Subcutaneous abdominal adipose tissue (tissue), 5 donors: ENCODE measurements around the gene CSRP1.

Experiments
- H3K27ac ChIP-seq: one replicate; pipeline ENCODE4 v1.7.0; 2013; ENCODE audit warnings: low read depth, mild to moderate bottlenecking, inconsistent platforms, low read length, moderate library complexity
- H3K27me3 ChIP-seq, 5 donors: one replicate each; pipeline ENCODE4 v1.7.0; 2013; ENCODE audit warnings: low read length in 5 of 5, inconsistent platforms in 1 of 5; ENCODE audit not compliant: control insufficient read depth in 5 of 5, insufficient read depth in 4 of 5
- H3K36me3 ChIP-seq, 5 donors: one replicate each; pipeline ENCODE4 v1.7.0; 2013; ENCODE audit warnings: low read length in 5 of 5; ENCODE audit not compliant: control insufficient read depth in 5 of 5, insufficient read depth in 5 of 5
- H3K4me1 ChIP-seq, 5 donors: one replicate each; pipeline ENCODE4 v1.7.0; 2013; ENCODE audit warnings: low read length in 5 of 5, mild to moderate bottlenecking in 3 of 5, moderate library complexity in 1 of 5; ENCODE audit not compliant: control insufficient read depth in 5 of 5, insufficient read depth in 5 of 5
- H3K4me3 ChIP-seq, 5 donors: one replicate each; pipeline ENCODE4 v1.7.0; 2013; ENCODE audit warnings: low read length in 5 of 5, low read depth in 1 of 5
- H3K9ac ChIP-seq, 5 donors: one replicate each; pipeline ENCODE4 v1.7.0; 2013; ENCODE audit warnings: low read length in 5 of 5, mild to moderate bottlenecking in 4 of 5, moderate library complexity in 3 of 5
- H3K9me3 ChIP-seq, 5 donors: one replicate each; pipeline ENCODE4 v1.7.0; 2013; ENCODE audit warnings: low read length in 5 of 5; ENCODE audit not compliant: control insufficient read depth in 5 of 5
- donor health status: healthy.
- donor health status: healthy.
- donor health status: healthy.
- donor health status: healthy.
- donor health status: healthy.

CSRP1 gene

GRCh38 chr1:201537891-201538611, 31.1 kb upstream of the CSRP1 start:
- H3K27me3 ChIP-seq: peaks cover 0 to 23% (median 12%) of the 10 kb centered on the region in 5 donors
- H3K9ac ChIP-seq: peak overlapping the region in 2 of 5 donors; percentile 32 to 54
- H3K9me3 ChIP-seq: no peaks in the 10 kb centered on the region
- peaks cover 6 to 71% (median 34%) of the 10 kb centered on the region in 5 donors for H3K4me1 ChIP-seq
- peak overlapping the region in 4 of 5 donors; percentile 63 to 86 (median 80) for H3K4me3 ChIP-seq
- no peaks in the 10 kb centered on the region for H3K36me3 ChIP-seq
- peak overlapping the region; percentile 84 for H3K27ac ChIP-seq

GRCh38 chr1:201537467-201537866, 30.5 kb upstream of the CSRP1 start:
- Histone ChIP-seq H3K27me3 (peaks cover 0 to 23% (median 12%) of the 10 kb centered on the region in 5 donors), H3K4me1 (peaks cover 8 to 68% (median 34%) of the 10 kb centered on the region in 5 donors), H3K9me3 (no peaks in the 10 kb centered on the region), H3K9ac (no peak overlapping the region), H3K36me3 (no peaks in the 10 kb centered on the region), H3K27ac (peak overlapping the region; percentile 84), H3K4me3 (no peak overlapping the region)

- peaks cover 0 to 1% (median 0%) of the 10 kb centered on the region in 5 donors for H3K9me3 ChIP-seq
- peak overlapping the region; percentile 84 for H3K27ac ChIP-seq
- H3K9ac ChIP-seq: no peak overlapping the region
- peaks cover 12 to 68% (median 38%) of the 10 kb centered on the region in 5 donors for H3K4me1 ChIP-seq
- H3K36me3 ChIP-seq: peaks cover 0 to under 1% (median 0%) of the 10 kb centered on the region in 5 donors
- peaks cover 0 to 25% (median 12%) of the 10 kb centered on the region in 5 donors for H3K27me3 ChIP-seq
- H3K4me3 ChIP-seq: no peak overlapping the region
Observed at GRCh38 chr1:201537028-201537427, 30.1 kb upstream of the CSRP1 start.

- Histone ChIP-seq H3K27me3 (peaks cover 0 to 30% (median 12%) of the 10 kb centered on the region in 5 donors), H3K4me3 (peak overlapping the region in 1 of 5 donors; percentile 11), H3K27ac (peak overlapping the region; percentile 84), H3K9ac (no peak overlapping the region), H3K36me3 (peaks cover 0 to 2% (median 0%) of the 10 kb centered on the region in 5 donors), H3K4me1 (peaks cover 16 to 68% (median 43%) of the 10 kb centered on the region in 5 donors), H3K9me3 (peaks cover 0 to 4% (median 0%) of the 10 kb centered on the region in 5 donors)
Observed at GRCh38 chr1:201536558-201536957, 29.6 kb upstream of the CSRP1 start.

GRCh38 chr1:201535919-201536245, 29.0 kb upstream of the CSRP1 start:
- H3K27ac ChIP-seq: peak overlapping the region; percentile 81
- H3K27me3 ChIP-seq: peaks cover 0 to 32% (median 12%) of the 10 kb centered on the region in 5 donors
- peaks cover 0 to 2% (median 0%) of the 10 kb centered on the region in 5 donors for H3K36me3 ChIP-seq
- H3K9ac ChIP-seq: peak overlapping the region in 1 of 5 donors; percentile 44
- H3K4me1 ChIP-seq: peaks cover 21 to 68% (median 49%) of the 10 kb centered on the region in 5 donors
- H3K9me3 ChIP-seq: peaks cover 0 to 4% (median 0%) of the 10 kb centered on the region in 5 donors
- no peak overlapping the region for H3K4me3 ChIP-seq

GRCh38 chr1:201535046-201535918, 28.4 kb upstream of the CSRP1 start:
- Histone ChIP-seq H3K4me3 (no peak overlapping the region), H3K27ac (peak overlapping the region; percentile 81), H3K9me3 (peaks cover 0 to 4% (median 0%) of the 10 kb centered on the region in 5 donors), H3K4me1 (peaks cover 24 to 65% (median 50%) of the 10 kb centered on the region in 5 donors), H3K36me3 (peaks cover 0 to 2% (median 0%) of the 10 kb centered on the region in 5 donors), H3K27me3 (peaks cover 0 to 32% (median 12%) of the 10 kb centered on the region in 5 donors), H3K9ac (peak overlapping the region in 2 of 5 donors; percentile 14 to 28)

GRCh38 chr1:201533836-201534235, 26.9 kb upstream of the CSRP1 start:
- H3K27me3 ChIP-seq: peaks cover 0 to 26% (median 10%) of the 10 kb centered on the region in 5 donors
- H3K4me1 ChIP-seq: peaks cover 24 to 57% (median 39%) of the 10 kb centered on the region in 5 donors
- H3K9ac ChIP-seq: no peak overlapping the region
- no peak overlapping the region for H3K4me3 ChIP-seq
- no peak overlapping the region for H3K27ac ChIP-seq
- peaks cover 0 to 2% (median 0%) of the 10 kb centered on the region in 5 donors for H3K36me3 ChIP-seq
- peaks cover 0 to 4% (median 0%) of the 10 kb centered on the region in 5 donors for H3K9me3 ChIP-seq

GRCh38 chr1:201531551-201532425, 24.9 kb upstream of the CSRP1 start:
- Histone ChIP-seq H3K4me1 (peaks cover 14 to 38% (median 25%) of the 10 kb centered on the region in 5 donors), H3K27me3 (peaks cover 0 to 10% (median 6%) of the 10 kb centered on the region in 5 donors), H3K27ac (peak overlapping the region; percentile 62), H3K9ac (peak overlapping the region in 2 of 5 donors; percentile 0 to 100), H3K9me3 (peaks cover 0 to 4% (median 0%) of the 10 kb centered on the region in 5 donors), H3K36me3 (peaks cover 0 to 2% (median 0%) of the 10 kb centered on the region in 5 donors), H3K4me3 (peak overlapping the region in 1 of 5 donors; percentile 42)
